ENCODE results near the gene VANGL2. TPM values are rescaled to one million over a fixed set of nuclear protein-coding genes. Genes with fewer than 3 reads are reported as not detected.

The VANGL2 gene
- total RNA-seq, 2 donors from 2014 or later = 0.05 to 0.18 TPM

GRCh38 chr1:160411271-160412027, 11.1 kb downstream of the VANGL2 start:
- H3K9me3 Mint-ChIP-seq = no peaks in the 10 kb centered on the region
- H3K27ac Mint-ChIP-seq = no peak overlapping the region
- ATAC-seq = no peak
- no peaks in the 10 kb centered on the region for H3K36me3 Mint-ChIP-seq
- no peak for DNase-seq (ENCODE audit: low spot score in 2 of 2)

- Mint-ChIP-seq H3K36me3 (no peaks in the 10 kb centered on the region), H3K9me3 (no peaks in the 10 kb centered on the region), H3K27ac (no peak overlapping the region)
- ATAC-seq (no peak), DNase-seq (ENCODE audit: low spot score in 2 of 2) (no peak)
Measured at GRCh38 chr1:160412028-160412362, 11.6 kb downstream of the VANGL2 start.

- no peak for ATAC-seq
- no peak for DNase-seq (ENCODE audit: low spot score in 2 of 2)
- H3K9me3 Mint-ChIP-seq = no peaks in the 10 kb centered on the region
- H3K36me3 Mint-ChIP-seq = no peaks in the 10 kb centered on the region
- peak overlapping the region in 1 of 2 donors; percentile 12 for H3K27ac Mint-ChIP-seq
Measured at GRCh38 chr1:160413716-160414115, 13.4 kb downstream of the VANGL2 start.

- no peaks in the 10 kb centered on the region for H3K36me3 Mint-ChIP-seq
Measured at GRCh38 chr1:160414881-160415280, 14.5 kb downstream of the VANGL2 start.

GRCh38 chr1:160415696-160416290, 15.4 kb downstream of the VANGL2 start:
- H3K36me3 Mint-ChIP-seq = no peaks in the 10 kb centered on the region
- no peaks in the 10 kb centered on the region for H3K9me3 Mint-ChIP-seq
- H3K27ac Mint-ChIP-seq = no peak overlapping the region
- ATAC-seq (no peak), DNase-seq (ENCODE audit: low spot score in 2 of 2) (no peak)

More at GRCh38 chr1:160414881-160415280, 14.5 kb downstream of the VANGL2 start:
- ATAC-seq (no peak), DNase-seq (ENCODE audit: low spot score in 2 of 2) (no peak)
- H3K27ac Mint-ChIP-seq = peak overlapping the region in 1 of 2 donors; percentile 12
- no peaks in the 10 kb centered on the region for H3K9me3 Mint-ChIP-seq

GRCh38 chr1:160416369-160416768, 16.0 kb downstream of the VANGL2 start:
- Mint-ChIP-seq H3K36me3 (no peaks in the 10 kb centered on the region), H3K9me3 (no peaks in the 10 kb centered on the region), H3K27ac (no peak overlapping the region)
- DNase-seq (ENCODE audit: low spot score in 2 of 2) (no peak), ATAC-seq (peak in 1 of 2 donors; percentile 38)

GRCh38 chr1:160418483-160418882, 18.1 kb downstream of the VANGL2 start:
- no peak for DNase-seq (ENCODE audit: low spot score in 2 of 2)
- no peak for ATAC-seq
- Mint-ChIP-seq H3K9me3 (no peaks in the 10 kb centered on the region), H3K36me3 (no peaks in the 10 kb centered on the region), H3K27ac (no peak overlapping the region)

- no peaks in the 10 kb centered on the region for H3K36me3 Mint-ChIP-seq
Measured at GRCh38 chr1:160419150-160419837, 18.9 kb downstream of the VANGL2 start.

GRCh38 chr1:160419838-160420169, 19.4 kb downstream of the VANGL2 start:
- no peak for ATAC-seq
- Mint-ChIP-seq H3K9me3 (no peaks in the 10 kb centered on the region), H3K27ac (no peak overlapping the region), H3K36me3 (no peaks in the 10 kb centered on the region)
- DNase-seq (ENCODE audit: low spot score in 2 of 2) = no peak

More at GRCh38 chr1:160419150-160419837, 18.9 kb downstream of the VANGL2 start:
- DNase-seq (ENCODE audit: low spot score in 2 of 2) = no peak
- ATAC-seq = no peak
- Mint-ChIP-seq H3K27ac (no peak overlapping the region), H3K9me3 (no peaks in the 10 kb centered on the region)

- H3K9me3 Mint-ChIP-seq = no peaks in the 10 kb centered on the region
- DNase-seq (ENCODE audit: low spot score in 2 of 2) (no peak), ATAC-seq (no peak)
- no peaks in the 10 kb centered on the region for H3K36me3 Mint-ChIP-seq
- H3K27ac Mint-ChIP-seq = no peak overlapping the region
Measured at GRCh38 chr1:160420881-160421842, 20.8 kb downstream of the VANGL2 start.

- DNase-seq (ENCODE audit: low spot score in 2 of 2) (no peak), ATAC-seq (no peak)
- H3K36me3 Mint-ChIP-seq = no peaks in the 10 kb centered on the region
- no peaks in the 10 kb centered on the region for H3K9me3 Mint-ChIP-seq
- peak overlapping the region in 1 of 2 donors; percentile 25 for H3K27ac Mint-ChIP-seq
Measured at GRCh38 chr1:160421881-160422280, 21.5 kb downstream of the VANGL2 start.

- H3K27ac Mint-ChIP-seq = no peak overlapping the region
- ATAC-seq = no peak
- no peaks in the 10 kb centered on the region for H3K36me3 Mint-ChIP-seq
- no peaks in the 10 kb centered on the region for H3K9me3 Mint-ChIP-seq
- no peak for DNase-seq (ENCODE audit: low spot score in 2 of 2)
Measured at GRCh38 chr1:160423966-160424365, 23.6 kb downstream of the VANGL2 start.

- peak overlapping the region in 1 of 2 donors; percentile 32 for H3K27ac Mint-ChIP-seq
- H3K9me3 Mint-ChIP-seq = no peaks in the 10 kb centered on the region
- ATAC-seq = no peak
- DNase-seq (ENCODE audit: low spot score in 2 of 2) = no peak
- no peaks in the 10 kb centered on the region for H3K36me3 Mint-ChIP-seq
Measured at GRCh38 chr1:160425847-160426246, 25.5 kb downstream of the VANGL2 start.

- ATAC-seq (peak in 1 of 2 donors; percentile 3), DNase-seq (ENCODE audit: low spot score in 2 of 2) (no peak)
- peaks cover 0 to 6% of the 10 kb centered on the region in 2 donors for H3K36me3 Mint-ChIP-seq
- no peaks in the 10 kb centered on the region for H3K9me3 Mint-ChIP-seq
- H3K27ac Mint-ChIP-seq = peak overlapping the region in 1 of 2 donors; percentile 92
Measured at GRCh38 chr1:160427625-160428024, 27.3 kb downstream of the VANGL2 start.

- Mint-ChIP-seq H3K27ac (peak overlapping the region; percentile 3 to 92), H3K9me3 (no peaks in the 10 kb centered on the region), H3K36me3 (peaks cover 0 to 9% of the 10 kb centered on the region in 2 donors)
- ATAC-seq (no peak), DNase-seq (ENCODE audit: low spot score in 2 of 2) (no peak)
Measured at GRCh38 chr1:160428053-160428452, 27.7 kb downstream of the VANGL2 start.

GRCh38 chr1:160428655-160429054, 28.3 kb downstream of the VANGL2 start:
- H3K9me3 Mint-ChIP-seq = no peaks in the 10 kb centered on the region
- ATAC-seq = peak; percentile 47 to 48
- no peak for DNase-seq (ENCODE audit: low spot score in 2 of 2)
- peak overlapping the region; percentile 38 to 92 for H3K27ac Mint-ChIP-seq
- peaks cover 0 to 15% of the 10 kb centered on the region in 2 donors for H3K36me3 Mint-ChIP-seq

Data from activated naive CD4-positive, alpha-beta T cell treated with anti-CD3 and anti-CD28 coated beads, Interleukin-2, amount 50 U/mL, for 72 hours (primary cell).